ENCODE results near the gene SIRPA.

SIRPA gene

GRCh38 chr20:1934721-1935573 lies 39.7 kb downstream of the SIRPA start:
- DNase-seq (ENCODE audit: low spot score): no peak
- in situ Hi-C loops (cut with MboI; ENCODE audit: low pct_unique_long_range_greater_than_20kb, low sequenced_read_pairs, unreplicated experiment): no loop called here
- TF ChIP-seq CTCF (IDR thresholded peaks at IDR 0.05; ENCODE audit: extremely low read depth, insufficient read depth, missing control alignments): no peak

- no peak for TF ChIP-seq CTCF (IDR thresholded peaks at IDR 0.05; ENCODE audit: extremely low read depth, insufficient read depth, missing control alignments)
- DNase-seq (ENCODE audit: low spot score): no peak
- in situ Hi-C loops (cut with MboI; ENCODE audit: low pct_unique_long_range_greater_than_20kb, low sequenced_read_pairs, unreplicated experiment): no loop called here
These were observed 40.6 kb downstream of the SIRPA start for GRCh38 chr20:1935696-1936366.

DNA sequence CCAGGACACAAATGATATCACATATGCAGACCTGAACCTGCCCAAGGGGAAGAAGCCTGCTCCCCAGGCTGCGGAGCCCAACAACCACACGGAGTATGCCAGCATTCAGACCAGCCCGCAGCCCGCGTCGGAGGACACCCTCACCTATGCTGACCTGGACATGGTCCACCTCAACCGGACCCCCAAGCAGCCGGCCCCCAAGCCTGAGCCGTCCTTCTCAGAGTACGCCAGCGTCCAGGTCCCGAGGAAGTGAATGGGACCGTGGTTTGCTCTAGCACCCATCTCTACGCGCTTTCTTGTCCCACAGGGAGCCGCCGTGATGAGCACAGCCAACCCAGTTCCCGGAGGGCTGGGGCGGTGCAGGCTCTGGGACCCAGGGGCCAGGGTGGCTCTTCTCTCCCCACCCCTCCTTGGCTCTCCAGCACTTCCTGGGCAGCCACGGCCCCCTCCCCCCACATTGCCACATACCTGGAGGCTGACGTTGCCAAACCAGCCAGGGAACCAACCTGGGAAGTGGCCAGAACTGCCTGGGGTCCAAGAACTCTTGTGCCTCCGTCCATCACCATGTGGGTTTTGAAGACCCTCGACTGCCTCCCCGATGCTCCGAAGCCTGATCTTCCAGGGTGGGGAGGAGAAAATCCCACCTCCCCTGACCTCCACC lies 42.2 kb downstream of the SIRPA start:
- no peak for DNase-seq (ENCODE audit: low spot score)
- no peak for TF ChIP-seq CTCF (IDR thresholded peaks at IDR 0.05; ENCODE audit: extremely low read depth, insufficient read depth, missing control alignments)
- in situ Hi-C loops (cut with MboI; ENCODE audit: low pct_unique_long_range_greater_than_20kb, low sequenced_read_pairs, unreplicated experiment): no loop called here

- no peak for DNase-seq (ENCODE audit: low spot score)
- no peak for TF ChIP-seq CTCF (IDR thresholded peaks at IDR 0.05; ENCODE audit: extremely low read depth, insufficient read depth, missing control alignments)
- in situ Hi-C loops (cut with MboI; ENCODE audit: low pct_unique_long_range_greater_than_20kb, low sequenced_read_pairs, unreplicated experiment): no loop called here
These were observed 43.5 kb downstream of the SIRPA start for GRCh38 chr20:1938464-1939269.

- TF ChIP-seq CTCF (IDR thresholded peaks at IDR 0.05; ENCODE audit: extremely low read depth, insufficient read depth, missing control alignments): no peak
- in situ Hi-C loops (cut with MboI; ENCODE audit: low pct_unique_long_range_greater_than_20kb, low sequenced_read_pairs, unreplicated experiment): no loop called here
These were observed 44.0 kb downstream of the SIRPA start for GRCh38 chr20:1939270-1939595.

GRCh38 chr20:1940581-1940980 lies 45.4 kb downstream of the SIRPA start:
- TF ChIP-seq CTCF (IDR thresholded peaks at IDR 0.05; ENCODE audit: extremely low read depth, insufficient read depth, missing control alignments): no peak
- DNase-seq (ENCODE audit: low spot score): no peak
- in situ Hi-C loops (cut with MboI; ENCODE audit: low pct_unique_long_range_greater_than_20kb, low sequenced_read_pairs, unreplicated experiment): no loop called here

More at GRCh38 chr20:1939270-1939595, 44.0 kb downstream of the SIRPA start:
- DNase-seq (ENCODE audit: low spot score): no peak

All from GM13977 (cell line).